Mesodermal cell (in vitro differentiated cells): Measurements from ENCODE around the gene HNRNPF.

ENCODE experiments used
- H3K27ac ChIP-seq: 2 replicates; pipeline ENCODE4 v1.7.0; 2013; ENCODE audit warnings: mild to moderate bottlenecking, low read depth, low read length, moderate library complexity; ENCODE audit not compliant: severe bottlenecking
- H3K36me3 ChIP-seq: 2 replicates; pipeline ENCODE4 v1.7.1; 2013; ENCODE audit warnings: mild to moderate bottlenecking, low read length, moderate library complexity; ENCODE audit not compliant: control insufficient read depth, insufficient read depth
- H3K4me1 ChIP-seq: one replicate; pipeline ENCODE4 v1.7.1; 2013; ENCODE audit warnings: mild to moderate bottlenecking, low read length; ENCODE audit not compliant: insufficient read depth, control insufficient read depth, poor library complexity, severe bottlenecking
- H3K4me3 ChIP-seq: 2 replicates; pipeline ENCODE4 v1.7.0; 2013; ENCODE audit warnings: low read length, control low read depth, mild to moderate bottlenecking; ENCODE audit not compliant: insufficient read depth, poor library complexity, severe bottlenecking; ENCODE audit errors: extremely low read depth
- H3K9me3 ChIP-seq: 2 replicates; pipeline ENCODE4 v1.7.1; 2013; ENCODE audit warnings: mild to moderate bottlenecking, low read length, moderate library complexity; ENCODE audit not compliant: control insufficient read depth
- WGBS, 2 experiments: methylation state at CpG; one replicate each; pipeline ENCODE4 v1.1.5; 2013; ENCODE audit warnings: missing lambda C conversion rate in 2 of 2; ENCODE audit not compliant: insufficient coverage in 2 of 2; 5-methylcytosine and 5-hydroxymethylcytosine counted together

HNRNPF gene

DNA sequence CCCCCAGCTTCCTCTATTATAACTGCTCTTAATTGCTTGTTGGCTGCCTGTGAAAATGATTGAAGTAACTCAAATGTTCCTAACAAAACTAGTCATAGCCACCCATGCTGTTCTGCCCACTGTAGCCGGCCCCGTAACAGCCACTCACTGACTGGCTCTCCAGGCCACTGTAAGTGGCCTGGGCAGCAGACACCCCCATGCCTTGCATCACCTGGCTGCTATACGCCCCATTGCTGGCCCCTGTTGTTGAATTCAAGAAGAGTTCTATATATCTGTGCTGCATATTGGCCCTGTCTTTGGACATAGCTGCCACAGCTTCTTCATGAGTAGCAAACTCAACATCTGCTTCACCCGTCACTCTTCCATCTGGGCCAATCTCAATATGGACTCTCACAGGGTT, 22.4 kb downstream of the HNRNPF start:
- Histone ChIP-seq H3K4me1 (peaks cover 4% of the 10 kb centered on the region), H3K9me3 (no peaks in the 10 kb centered on the region), H3K27ac (no peak overlapping the region), H3K4me3 (no peak overlapping the region), H3K36me3 (peaks cover 58% of the 10 kb centered on the region)
- WGBS, 2 experiments, result 90 to 94% methylated on average over 2 to 4 of the region's 4 CpGs

DNA sequence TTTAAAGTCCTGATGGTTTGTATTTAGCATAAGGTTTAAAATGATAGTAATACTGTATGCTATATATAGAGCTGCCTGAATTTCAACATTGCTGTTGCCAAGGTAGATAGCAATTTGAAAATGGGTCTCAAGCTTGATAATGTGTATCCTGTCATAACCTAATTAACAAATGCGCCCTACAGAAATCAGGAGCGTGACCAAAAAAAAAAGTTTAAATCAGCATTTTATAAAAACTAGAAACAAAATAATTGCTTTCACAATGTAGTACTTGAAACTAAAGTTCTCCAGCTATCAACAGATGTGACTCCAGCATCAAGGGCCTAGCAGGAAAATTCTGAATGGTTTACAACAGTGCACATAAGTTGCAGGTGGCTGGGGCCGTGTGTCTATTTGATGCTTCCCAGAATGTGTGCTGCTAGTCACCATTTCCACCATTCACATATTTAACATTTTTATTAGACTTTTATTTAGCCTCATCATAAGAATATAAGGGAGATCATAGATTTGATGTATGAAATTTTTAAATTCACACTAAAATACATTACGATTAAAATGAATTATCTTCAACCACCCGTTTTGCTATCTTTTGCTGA, 23.5 kb downstream of the HNRNPF start:
- WGBS, 2 experiments, result 100% methylated on average over 2 of the region's 5 CpGs; no CpG with 5 or more reads in 1 of the 2 experiments

DNA sequence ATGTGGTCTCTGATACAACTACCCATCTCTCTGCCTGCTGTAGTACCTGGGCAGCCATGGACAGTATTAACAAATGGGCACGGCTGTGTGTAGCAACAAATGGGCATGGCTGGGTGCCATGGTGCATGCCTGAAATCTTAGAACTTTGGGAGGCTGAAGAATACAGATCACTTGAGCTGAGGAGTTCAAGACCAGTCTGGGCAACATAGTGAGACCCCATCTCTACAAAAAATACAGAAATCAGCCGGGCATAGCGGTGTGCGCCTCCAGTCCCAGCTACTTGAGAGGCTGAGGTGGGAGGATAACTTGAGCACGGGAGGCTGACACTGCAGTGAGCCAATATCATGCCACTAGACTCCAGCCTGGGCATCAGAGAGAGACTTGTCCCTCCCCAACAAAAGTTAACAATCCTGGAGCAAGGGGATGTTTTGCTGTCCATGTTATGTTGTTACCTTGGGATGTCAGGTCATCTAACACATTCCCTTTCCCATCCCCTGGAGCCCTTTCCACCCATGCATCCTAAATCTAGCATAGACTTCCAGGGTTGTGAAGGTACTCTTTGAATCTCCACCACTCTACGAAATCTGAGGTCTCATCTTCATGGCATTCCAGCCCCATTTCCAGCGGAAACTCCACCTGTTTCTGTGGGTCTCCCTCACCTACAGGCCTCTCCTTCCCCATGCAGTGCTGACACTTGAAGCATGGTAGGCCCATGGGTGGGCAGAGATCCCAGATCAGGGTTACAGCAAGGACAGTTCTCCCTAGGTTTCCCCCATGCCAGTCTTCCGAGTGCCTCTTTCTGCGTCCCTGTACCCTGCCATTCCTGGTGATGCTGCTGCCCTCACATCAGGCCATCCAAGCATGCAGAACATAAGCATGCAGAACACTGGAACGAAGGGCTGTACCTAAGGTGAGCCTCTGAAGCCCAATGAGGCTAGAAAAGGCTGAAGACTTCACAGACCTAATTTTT, 24.4 kb downstream of the HNRNPF start:
- peaks cover 38% of the 10 kb centered on the region for H3K36me3 ChIP-seq
- 85 to 96% methylated on average over 9 to 10 of the region's 10 CpGs for WGBS, 2 experiments
- no peak overlapping the region for H3K27ac ChIP-seq
- H3K4me1 ChIP-seq, result no peaks in the 10 kb centered on the region
- no peaks in the 10 kb centered on the region for H3K9me3 ChIP-seq
- no peak overlapping the region for H3K4me3 ChIP-seq

More for the DNA sequence above, 23.5 kb downstream of the HNRNPF start:
- no peak overlapping the region for H3K4me3 ChIP-seq
- no peaks in the 10 kb centered on the region for H3K4me1 ChIP-seq
- H3K27ac ChIP-seq, result no peak overlapping the region
- H3K9me3 ChIP-seq, result no peaks in the 10 kb centered on the region
- peaks cover 48% of the 10 kb centered on the region for H3K36me3 ChIP-seq

DNA sequence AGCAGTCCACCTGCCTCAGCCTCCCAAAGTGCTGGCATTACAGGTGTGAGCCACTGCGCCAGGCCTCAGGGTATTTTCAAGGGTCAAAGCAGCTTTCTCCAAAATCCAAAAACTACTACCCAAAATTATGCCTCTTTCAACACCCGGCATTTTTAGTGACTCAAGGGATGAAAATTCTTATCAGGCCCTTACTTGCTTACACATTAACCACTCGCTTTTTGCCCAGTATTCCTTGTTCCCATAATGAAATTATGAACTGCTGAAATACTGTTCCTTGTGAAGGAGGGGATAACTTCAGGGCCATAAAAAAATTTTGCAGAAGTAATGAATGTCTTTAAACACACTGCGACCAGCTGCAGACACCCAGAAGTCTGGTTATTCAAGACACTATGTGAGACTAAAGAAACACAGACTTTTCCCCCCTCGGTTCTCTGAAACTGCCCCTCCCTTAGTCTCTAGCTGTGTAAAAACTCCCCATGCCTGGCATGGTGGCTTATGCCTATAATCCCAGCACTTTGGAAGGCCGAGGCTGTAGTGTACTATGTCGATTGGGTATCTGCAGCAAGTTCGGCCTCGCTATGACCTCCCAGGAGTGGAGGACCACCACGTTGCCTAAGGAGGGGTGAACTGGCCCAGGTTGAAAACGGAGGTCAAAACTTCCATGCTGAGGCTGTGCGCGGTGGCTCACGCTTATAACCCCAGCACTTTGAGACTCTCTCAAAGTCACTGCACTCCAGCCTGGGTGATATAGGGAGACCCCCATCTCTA, 25.6 kb downstream of the HNRNPF start:
- 87 to 89% methylated on average over 13 of the region's 14 CpGs for WGBS, 2 experiments
- Histone ChIP-seq H3K4me1 (no peaks in the 10 kb centered on the region), H3K27ac (no peak overlapping the region)

DNA sequence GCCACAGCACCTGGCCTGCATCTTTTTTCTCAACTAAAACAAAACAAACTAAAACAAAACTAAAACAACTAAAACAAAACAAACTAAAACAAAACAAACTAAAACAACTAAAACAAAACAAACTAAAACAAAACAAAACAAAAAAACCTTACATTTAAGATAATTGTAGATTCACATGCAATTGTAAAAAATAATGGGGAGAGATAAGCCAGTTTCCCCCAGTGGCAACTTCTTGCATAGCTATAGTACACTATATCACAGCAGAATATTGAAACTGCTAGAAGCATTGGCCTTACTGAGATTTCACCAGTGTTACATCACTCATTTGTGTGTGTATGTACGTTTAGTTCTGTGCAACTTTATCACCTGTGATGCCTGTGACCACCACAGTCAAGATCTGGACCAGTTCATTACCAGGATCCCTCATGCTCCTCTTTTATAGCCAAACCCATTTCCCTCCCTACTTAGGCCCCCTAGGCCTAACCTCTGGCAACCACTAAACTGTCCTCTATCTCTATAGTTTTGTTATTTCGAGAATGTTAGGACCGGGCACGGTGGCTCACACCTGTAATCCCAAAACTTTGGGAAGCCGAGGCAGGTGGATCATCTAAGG, 28.3 kb downstream of the HNRNPF start:
- Histone ChIP-seq H3K36me3 (peaks cover 5% of the 10 kb centered on the region), H3K4me3 (no peak overlapping the region), H3K27ac (no peak overlapping the region), H3K9me3 (no peaks in the 10 kb centered on the region), H3K4me1 (peaks cover 3% of the 10 kb centered on the region)
- WGBS, 2 experiments, result 80 to 85% methylated on average over 1 to 4 of the region's 5 CpGs

More for the DNA sequence above, 25.6 kb downstream of the HNRNPF start:
- H3K9me3 ChIP-seq, result no peaks in the 10 kb centered on the region
- H3K36me3 ChIP-seq, result peaks cover 27% of the 10 kb centered on the region
- no peak overlapping the region for H3K4me3 ChIP-seq

DNA sequence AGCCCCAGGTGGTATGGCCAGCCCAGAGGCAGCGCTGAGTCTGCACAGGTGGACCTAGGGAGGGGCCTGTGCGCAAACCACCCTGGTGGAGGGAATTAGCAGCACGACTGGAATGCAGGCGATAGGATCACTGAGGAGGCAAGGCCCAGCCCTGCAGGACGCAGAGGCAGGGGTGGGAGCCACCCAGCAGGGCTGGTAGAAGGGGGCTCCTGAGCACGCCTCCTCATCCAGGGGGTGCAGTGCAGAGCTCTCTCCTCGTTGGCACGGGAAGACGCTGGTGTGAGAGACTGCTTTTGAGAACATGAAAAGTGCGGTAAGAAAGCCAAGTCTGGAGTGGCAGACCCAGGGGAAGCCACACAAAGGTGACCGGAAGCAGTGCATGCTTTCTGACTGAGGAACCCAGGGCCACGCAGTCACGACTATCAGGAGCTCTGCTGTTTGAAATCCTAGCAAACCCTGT, 31.5 kb downstream of the HNRNPF start:
- Histone ChIP-seq H3K9me3 (no peaks in the 10 kb centered on the region), H3K36me3 (no peaks in the 10 kb centered on the region), H3K4me1 (peaks cover 3% of the 10 kb centered on the region), H3K4me3 (no peak overlapping the region), H3K27ac (no peak overlapping the region)
- WGBS, 2 experiments, result 74 to 78% methylated on average over 12 to 13 of the region's 13 CpGs

DNA sequence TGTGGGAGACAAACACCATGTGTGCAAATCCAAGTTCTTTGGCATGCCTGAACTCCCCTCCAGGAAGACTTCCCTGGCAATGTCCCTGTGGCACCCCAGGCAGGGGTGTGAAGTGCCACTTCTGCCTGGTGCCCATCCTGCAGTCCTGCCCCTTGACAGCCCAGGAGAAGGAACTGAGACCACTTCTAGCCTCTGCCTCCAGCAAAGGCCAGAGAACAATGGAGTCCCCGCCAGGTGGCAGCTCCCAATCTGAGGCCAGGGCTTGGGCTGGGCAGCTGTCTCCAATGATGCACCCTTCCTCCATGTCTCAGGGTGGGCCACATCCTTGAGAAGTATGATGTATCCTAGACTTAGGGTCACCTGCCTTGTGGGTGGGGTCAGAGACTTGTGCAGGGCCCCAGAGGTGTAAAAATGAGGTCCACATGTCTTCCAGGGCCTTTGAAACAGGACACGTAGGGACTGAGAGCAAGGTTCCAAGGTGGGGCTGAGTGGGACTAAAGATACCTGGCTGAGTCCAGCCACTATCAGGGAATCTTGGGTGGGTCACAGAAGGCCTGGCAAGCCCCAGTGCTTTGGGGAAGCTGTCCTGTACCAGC, 32.1 kb downstream of the HNRNPF start:
- H3K4me3 ChIP-seq, result no peak overlapping the region
- no peak overlapping the region for H3K27ac ChIP-seq
- WGBS, 2 experiments, result 67 to 68% methylated on average over 1 to 2 of the region's 2 CpGs
- no peaks in the 10 kb centered on the region for H3K9me3 ChIP-seq
- H3K4me1 ChIP-seq, result peaks cover 3% of the 10 kb centered on the region
- H3K36me3 ChIP-seq, result no peaks in the 10 kb centered on the region

DNA sequence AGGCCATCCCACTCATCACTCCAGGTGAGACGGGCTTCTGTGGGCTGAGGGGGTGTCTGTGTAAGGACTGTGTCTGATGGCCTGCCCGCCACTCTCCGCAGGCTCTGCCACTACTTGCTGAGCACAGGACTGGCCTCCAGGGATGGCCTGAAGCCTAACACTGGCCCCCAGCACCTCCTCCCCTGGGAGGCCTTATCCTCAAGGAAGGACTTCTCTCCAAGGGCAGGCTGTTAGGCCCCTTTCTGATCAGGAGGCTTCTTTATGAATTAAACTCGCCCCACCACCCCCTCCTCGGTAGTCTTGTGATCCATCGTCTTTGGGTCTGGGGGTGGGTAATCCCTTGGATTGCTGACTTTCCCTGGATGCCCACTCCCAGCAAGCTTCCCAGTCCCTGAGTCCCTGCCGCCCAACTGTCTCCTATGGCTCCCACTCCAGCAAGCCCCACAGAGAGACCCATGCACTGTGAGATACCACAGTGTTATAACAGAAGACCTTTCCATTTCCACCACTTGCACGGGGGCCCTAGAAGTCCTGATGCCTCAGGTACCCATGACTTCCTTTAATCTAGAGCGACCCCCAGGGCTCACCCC, 32.8 kb downstream of the HNRNPF start:
- no peaks in the 10 kb centered on the region for H3K9me3 ChIP-seq
- no peak overlapping the region for H3K4me3 ChIP-seq
- no peaks in the 10 kb centered on the region for H3K36me3 ChIP-seq
- H3K27ac ChIP-seq, result no peak overlapping the region
- peaks cover 3% of the 10 kb centered on the region for H3K4me1 ChIP-seq
- 77 to 87% methylated on average over 3 to 4 of the region's 9 CpGs for WGBS, 2 experiments

DNA sequence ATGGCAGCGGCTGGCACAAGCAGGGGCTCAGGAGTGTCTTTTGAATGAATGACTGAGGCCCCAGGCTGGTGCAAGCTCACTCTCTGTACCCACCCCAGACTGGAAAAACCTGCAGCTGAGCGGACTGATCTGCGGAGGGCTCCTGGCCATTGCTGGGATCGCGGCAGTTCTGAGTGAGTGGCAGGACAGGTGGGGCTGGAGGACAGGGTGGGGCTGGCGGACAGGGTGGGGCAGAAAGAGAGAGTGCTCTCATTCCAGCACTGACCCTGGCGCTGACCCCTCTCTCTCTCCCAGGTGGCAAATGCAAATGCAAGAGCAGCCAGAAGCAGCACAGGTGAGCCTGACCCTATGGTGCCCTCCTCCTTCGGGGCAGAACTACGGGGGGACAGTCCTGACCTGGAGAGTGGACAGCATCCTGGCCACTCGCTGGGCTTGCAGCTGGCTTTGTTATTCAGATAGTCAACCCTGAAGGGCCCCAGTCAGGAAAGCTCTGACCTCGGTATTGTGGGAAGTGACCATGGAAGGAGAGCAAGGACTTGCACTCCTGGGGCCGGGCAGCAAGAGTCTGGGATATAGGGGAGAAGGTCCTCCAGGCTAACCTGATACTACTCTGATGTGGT, 33.5 kb downstream of the HNRNPF start:
- Histone ChIP-seq H3K9me3 (no peaks in the 10 kb centered on the region), H3K4me3 (no peak overlapping the region), H3K4me1 (peaks cover 3% of the 10 kb centered on the region), H3K36me3 (no peaks in the 10 kb centered on the region), H3K27ac (no peak overlapping the region)
- 79 to 82% methylated on average over 8 to 11 of the region's 12 CpGs for whole genome bisulfite sequencing, 2 experiments
